Midbrain (tissue), 1 donor: ENCODE results near the gene RBMY1E.
"Not testable (repeated sequence)": the region's sequence is repeated elsewhere in the genome, so short reads cannot be mapped to it uniquely, and the experiment has no call there.

Experiments used
- DNase-seq: peaks from one replicate; lab custom pipeline; 2025; lab: John Stamatoyannopoulos, UW

The RBMY1E gene

GRCh38 chrY:21917932-21918331, at the start of gene RBMY1E:
Gene RBMY1E (minus strand): TSS chrY:21918032. CDS start chrY:21916054, 1,978 bp downstream.
- not testable (repeated sequence) for DNase-seq

GRCh38 chrY:21894426-21894825, 23.4 kb downstream of the RBMY1E start, which contains the start of gene RBMY1D:
Gene RBMY1D (minus strand): TSS chrY:21894526. CDS start chrY:21892513, 2,013 bp downstream.
- DNase-seq, result not testable (repeated sequence)

GRCh38 chrY:21869407-21870076, 48.3 kb downstream of the RBMY1E start:
- not testable (repeated sequence) for DNase-seq
